ENCODE data around the gene NTRK3. TPM values are rescaled to one million over a fixed set of nuclear protein-coding genes. Genes with fewer than 3 reads are reported as not detected.

Gene NTRK3
- total RNA-seq, 1 donor from 2014 or later: 6.4 TPM

- Mint-ChIP-seq H3K36me3 (ENCODE audit: low read depth, unreplicated experiment) (no peaks in the 10 kb centered on the region), H3K4me3 (ENCODE audit: unreplicated experiment) (peak overlapping the region; percentile 96), H3K4me1 (ENCODE audit: unreplicated experiment) (peaks cover 8% of the 10 kb centered on the region), H3K9me3 (ENCODE audit: unreplicated experiment) (no peaks in the 10 kb centered on the region), H3K27me3 (ENCODE audit: unreplicated experiment) (peaks cover 21% of the 10 kb centered on the region), H3K27ac (ENCODE audit: unreplicated experiment) (no peak overlapping the region)
- peak; percentile 71 for DNase-seq (ENCODE audit: low spot score)
- peak; percentile 73 for TF ChIP-seq CTCF (IDR thresholded peaks at IDR 0.05; ENCODE audit: unreplicated experiment)
Observed at GRCh38 chr15:88258093-88258641, 1.6 kb upstream of the NTRK3 start.

- Mint-ChIP-seq H3K27me3 (ENCODE audit: unreplicated experiment) (peaks cover 21% of the 10 kb centered on the region), H3K27ac (ENCODE audit: unreplicated experiment) (no peak overlapping the region), H3K36me3 (ENCODE audit: low read depth, unreplicated experiment) (no peaks in the 10 kb centered on the region), H3K9me3 (ENCODE audit: unreplicated experiment) (no peaks in the 10 kb centered on the region), H3K4me3 (ENCODE audit: unreplicated experiment) (peak overlapping the region; percentile 96), H3K4me1 (ENCODE audit: unreplicated experiment) (peaks cover 8% of the 10 kb centered on the region)
- peak; percentile 27 for DNase-seq (ENCODE audit: low spot score)
- TF ChIP-seq CTCF (IDR thresholded peaks at IDR 0.05; ENCODE audit: unreplicated experiment): no peak
Observed at GRCh38 chr15:88257311-88258092, 963 bp upstream of the NTRK3 start.

GRCh38 chr15:88255484-88256278, 858 bp downstream of the NTRK3 start:
- H3K9me3 Mint-ChIP-seq (ENCODE audit: unreplicated experiment): no peaks in the 10 kb centered on the region
- no peak for TF ChIP-seq CTCF (IDR thresholded peaks at IDR 0.05; ENCODE audit: unreplicated experiment)
- H3K36me3 Mint-ChIP-seq (ENCODE audit: low read depth, unreplicated experiment): no peaks in the 10 kb centered on the region
- peaks cover 21% of the 10 kb centered on the region for H3K27me3 Mint-ChIP-seq (ENCODE audit: unreplicated experiment)
- H3K4me3 Mint-ChIP-seq (ENCODE audit: unreplicated experiment): peak overlapping the region; percentile 71
- H3K27ac Mint-ChIP-seq (ENCODE audit: unreplicated experiment): no peak overlapping the region
- peak; percentile 55 for DNase-seq (ENCODE audit: low spot score)
- peaks cover 8% of the 10 kb centered on the region for H3K4me1 Mint-ChIP-seq (ENCODE audit: unreplicated experiment)

GRCh38 chr15:88255087-88255483, 1.5 kb downstream of the NTRK3 start:
- TF ChIP-seq CTCF (IDR thresholded peaks at IDR 0.05; ENCODE audit: unreplicated experiment): no peak
- DNase-seq (ENCODE audit: low spot score): no peak
- H3K36me3 Mint-ChIP-seq (ENCODE audit: low read depth, unreplicated experiment): no peaks in the 10 kb centered on the region
- H3K4me3 Mint-ChIP-seq (ENCODE audit: unreplicated experiment): peak overlapping the region; percentile 50
- H3K27ac Mint-ChIP-seq (ENCODE audit: unreplicated experiment): no peak overlapping the region
- H3K9me3 Mint-ChIP-seq (ENCODE audit: unreplicated experiment): no peaks in the 10 kb centered on the region
- H3K4me1 Mint-ChIP-seq (ENCODE audit: unreplicated experiment): peaks cover 8% of the 10 kb centered on the region
- peaks cover 21% of the 10 kb centered on the region for H3K27me3 Mint-ChIP-seq (ENCODE audit: unreplicated experiment)

All from endothelial cell (in vitro differentiated cells).